H1 (cell line): ENCODE measurements around the gene ATP11A. TPM values are rescaled to one million over a fixed set of nuclear protein-coding genes. Genes with fewer than 3 reads are reported as not detected.

ENCODE experiments used
- CTCF ChIA-PET: fragments of 300-600 bp; sonication (Branson Sonifier 250); formaldehyde crosslinking; loops from one replicate; lab custom pipeline; 2021; ENCODE audit not compliant: partially characterized antibody; lab: Charles Lee
- POLR2A ChIA-PET: fragments of 300-600 bp; sonication (Branson Sonifier 250); formaldehyde crosslinking; loops from one replicate; lab custom pipeline; 2021; ENCODE audit warnings: inconsistent platforms; ENCODE audit not compliant: partially characterized antibody; lab: Charles Lee
- DNase-seq, 2 experiments: peaks; one replicate each; pipeline versions ENCODE4 v3.0.0 to v3.0.0-alpha.2; 2010 to 2022; ENCODE audit warnings: low spot score in 2 of 2, low read depth in 1 of 2, mixed read lengths in 1 of 2
- FAIRE-seq: peaks from 2 replicates; lab custom pipeline; 2011; peaks lifted over from hg19 to GRCh38; lab: Jason Lieb, UNC
- H2AFZ ChIP-seq: 2 replicates; pipeline ENCODE4 v1.8.1; 2012; ENCODE audit warnings: low read length, inconsistent platforms
- H2AK5ac ChIP-seq: 2 replicates; pipeline ENCODE4 v1.6.1; 2013; ENCODE audit warnings: low read depth, low read length
- H2BK120ac ChIP-seq: replicated peaks from 2 replicates; pipeline ENCODE3; 2013; ENCODE audit warnings: low read depth, low read length, inconsistent platforms
- H2BK12ac ChIP-seq: 2 replicates; pipeline ENCODE4 v1.6.1; 2013; ENCODE audit warnings: low read depth, low read length
- H2BK15ac ChIP-seq: 2 replicates; pipeline ENCODE4 v1.6.1; 2013; ENCODE audit warnings: low read length
- H2BK20ac ChIP-seq: 2 replicates; pipeline ENCODE4 v1.6.1; 2013; ENCODE audit warnings: low read length
- H2BK5ac ChIP-seq: 2 replicates; pipeline ENCODE4 v1.6.1; 2013; ENCODE audit warnings: low read depth, low read length
- H3K14ac ChIP-seq: 2 replicates; pipeline ENCODE4 v1.6.1; 2013; ENCODE audit warnings: inconsistent platforms; ENCODE audit not compliant: insufficient read length
- H3K18ac ChIP-seq: 2 replicates; pipeline ENCODE4 v1.6.1; 2013; ENCODE audit warnings: low read length; ENCODE audit errors: extremely low read depth
- H3K23ac ChIP-seq: 2 replicates; pipeline ENCODE4 v1.6.1; 2013; ENCODE audit warnings: inconsistent platforms; ENCODE audit not compliant: insufficient read length
- H3K23me2 ChIP-seq: 2 replicates; pipeline ENCODE4 v1.6.1; 2013; ENCODE audit warnings: low read depth, low read length
- H3K27ac ChIP-seq: 2 replicates; pipeline ENCODE4 v1.6.1; 2011; ENCODE audit warnings: low read depth, low read length, inconsistent platforms
- H3K27me3 ChIP-seq, 4 experiments: replicated peaks in 1 of 4; 1 replicate in 1 of 4; 2 replicates in 3 of 4; pipeline versions ENCODE4 v1.6.1 to v1.8.1; 2011 to 2013; ENCODE audit warnings: low read length in 3 of 4, mild to moderate bottlenecking in 3 of 4, inconsistent platforms in 2 of 4, mixed read lengths in 2 of 4, moderate library complexity in 1 of 4; ENCODE audit not compliant: control insufficient read depth in 3 of 4, insufficient read depth in 3 of 4; ENCODE audit errors: extremely low read depth in 1 of 4
- H3K36me3 ChIP-seq, 4 experiments: 2 replicates each; pipeline versions ENCODE4 v1.6.1 to v1.8.1; 2011 to 2013; ENCODE audit warnings: mild to moderate bottlenecking in 4 of 4, low read length in 3 of 4, moderate library complexity in 2 of 4, control low read depth in 1 of 4, inconsistent platforms in 1 of 4; ENCODE audit not compliant: insufficient read depth in 4 of 4, control insufficient read depth in 2 of 4
- H3K4ac ChIP-seq: replicated peaks from 2 replicates; pipeline ENCODE3; 2013; ENCODE audit warnings: low read length, low read depth, mixed read lengths, inconsistent platforms; ENCODE audit not compliant: insufficient read length
- H3K4me1 ChIP-seq, 4 experiments: replicated peaks in 1 of 4; 1 replicate in 1 of 4; 2 replicates in 3 of 4; pipeline versions ENCODE4 v1.6.1 to v1.8.1; 2011 to 2013; ENCODE audit warnings: low read length in 3 of 4, inconsistent platforms in 2 of 4, mixed read lengths in 1 of 4; ENCODE audit not compliant: insufficient read depth in 4 of 4, control insufficient read depth in 3 of 4
- H3K4me2 ChIP-seq, 2 experiments: 2 replicates each; pipeline versions ENCODE4 v1.6.1 to v1.8.1; 2011 to 2013; ENCODE audit warnings: low read depth in 2 of 2, low read length in 2 of 2, control low read depth in 1 of 2, inconsistent platforms in 1 of 2, mild to moderate bottlenecking in 1 of 2; ENCODE audit not compliant: insufficient read depth in 1 of 2
- H3K4me3 ChIP-seq, 4 experiments: fragments of 200-600, 300-600 bp in 1 of 4; sonication (generic), shearing (Covaris generic), sonication (Bioruptor Twin) in 1 of 4; 2 replicates each; pipeline versions ENCODE4 v1.5.1 to v1.8.1; 2011 to 2016; ENCODE audit warnings: low read length in 4 of 4, low read depth in 3 of 4, control low read depth in 2 of 4, inconsistent platforms in 2 of 4, mild to moderate bottlenecking in 2 of 4, mixed read lengths in 1 of 4, moderate library complexity in 1 of 4; ENCODE audit not compliant: insufficient read depth in 2 of 4; ENCODE audit errors: extremely low read depth in 1 of 4
- H3K56ac ChIP-seq: replicated peaks from 2 replicates; pipeline ENCODE3; 2013; ENCODE audit warnings: low read depth, mild to moderate bottlenecking, mixed read lengths, low read length, inconsistent platforms; ENCODE audit not compliant: insufficient read length
- H3K79me1 ChIP-seq: 2 replicates; pipeline ENCODE4 v1.6.1; 2013; ENCODE audit warnings: low read depth, low read length, control low read depth
- H3K79me2 ChIP-seq, 2 experiments: 2 replicates each; pipeline versions ENCODE4 v1.6.1 to v1.8.1; 2012 to 2013; ENCODE audit warnings: low read length in 2 of 2, mild to moderate bottlenecking in 2 of 2, inconsistent platforms in 1 of 2; ENCODE audit not compliant: insufficient read depth in 2 of 2, control insufficient read depth in 1 of 2
- H3K9ac ChIP-seq, 4 experiments: replicated peaks in 1 of 4; 1 replicate in 1 of 4; 2 replicates in 3 of 4; pipeline versions ENCODE4 v1.6.1 to v1.8.1; 2011 to 2013; ENCODE audit warnings: low read depth in 3 of 4, low read length in 3 of 4, control low read depth in 2 of 4, mild to moderate bottlenecking in 2 of 4, moderate library complexity in 2 of 4, inconsistent platforms in 1 of 4; ENCODE audit errors: extremely low read depth in 1 of 4
- H3K9me3 ChIP-seq, 2 experiments: 2 replicates each; pipeline versions ENCODE4 v1.6.1 to v1.8.1; 2012 to 2013; ENCODE audit warnings: mild to moderate bottlenecking in 2 of 2, moderate library complexity in 2 of 2, control low read depth in 1 of 2, inconsistent platforms in 1 of 2, low read depth in 1 of 2, low read length in 1 of 2, mixed read lengths in 1 of 2; ENCODE audit not compliant: insufficient read depth in 2 of 2
- H4K20me1 ChIP-seq, 2 experiments: replicated peaks in 1 of 2; 2 replicates each; pipeline versions ENCODE3 to v1.8.1; 2011 to 2013; ENCODE audit warnings: inconsistent platforms in 2 of 2, low read length in 2 of 2, mild to moderate bottlenecking in 1 of 2; ENCODE audit not compliant: insufficient read depth in 2 of 2, control insufficient read depth in 1 of 2
- H4K5ac ChIP-seq: 2 replicates; pipeline ENCODE4 v1.6.1; 2013; ENCODE audit warnings: low read length, low read depth, mixed read lengths, inconsistent platforms; ENCODE audit not compliant: insufficient read length
- H4K8ac ChIP-seq: 2 replicates; pipeline ENCODE4 v1.8.0; 2013; ENCODE audit warnings: mild to moderate bottlenecking, moderate library complexity, low read length, inconsistent platforms; ENCODE audit not compliant: insufficient read depth; ENCODE audit errors: extremely low read depth
- H4K91ac ChIP-seq: replicated peaks from 2 replicates; pipeline ENCODE3; 2013; ENCODE audit warnings: low read length, mixed read lengths, inconsistent platforms; ENCODE audit not compliant: insufficient read length
- BRCA1 ChIP-seq: IDR thresholded peaks from 2 replicates; pipeline ENCODE4 v1.6.1; 2012; ENCODE audit warnings: low read depth, low read length, improper control_type of control experiment
- CEBPB ChIP-seq: IDR thresholded peaks from 2 replicates; pipeline ENCODE4 v1.6.1; 2012; ENCODE audit warnings: low read depth, low read length
- CHD1 ChIP-seq: IDR thresholded peaks from 2 replicates; pipeline ENCODE4 v1.6.1; 2012; ENCODE audit warnings: low read depth, low read length, improper control_type of control experiment
- EZH2 ChIP-seq: fragments of 200-600 bp; sonication (generic); IDR thresholded peaks from 2 replicates; pipeline ENCODE4 v1.7.1; 2012; ENCODE audit warnings: low read depth, mild to moderate bottlenecking, moderate library complexity, low read length, inconsistent platforms; ENCODE audit not compliant: severe bottlenecking
- NANOG ChIP-seq: IDR thresholded peaks from 2 replicates; pipeline ENCODE4 v1.6.1; 2011; ENCODE audit warnings: low read length, low read depth, mild to moderate bottlenecking, inconsistent platforms; ENCODE audit not compliant: insufficient read depth, poor library complexity, severe bottlenecking
- RFX5 ChIP-seq: IDR thresholded peaks from 2 replicates; pipeline ENCODE4 v1.6.1; 2011; ENCODE audit warnings: low read depth, low read length, improper control_type of control experiment, borderline replicate concordance
- SIX5 ChIP-seq: IDR thresholded peaks from 2 replicates; pipeline ENCODE4 v1.6.1; 2011; ENCODE audit warnings: mild to moderate bottlenecking, low read depth, low read length
- SRF ChIP-seq: IDR thresholded peaks from 2 replicates; pipeline ENCODE4 v1.6.1; 2011; ENCODE audit warnings: mild to moderate bottlenecking, low read depth, low read length, moderate library complexity
- TBP ChIP-seq: IDR thresholded peaks from 2 replicates; pipeline ENCODE4 v1.6.1; 2011; ENCODE audit warnings: low read depth, low read length, improper control_type of control experiment
- WGBS, 2 experiments: shearing (Covaris generic) in 1 of 2; methylation state at CpG; one replicate each; pipeline versions ENCODE4 v1.1.6 to v1.1.7; 2013 to 2015; ENCODE audit warnings: low lambda C conversion rate in 2 of 2, mixed read lengths in 2 of 2, inconsistent platforms in 1 of 2, low coverage in 1 of 2, missing lambda C conversion rate in 1 of 2; ENCODE audit not compliant: insufficient replicate concordance in 2 of 2, insufficient coverage in 1 of 2, insufficient read length in 1 of 2; ENCODE audit errors: extremely low coverage in 1 of 2, missing lambda C conversion rate in 1 of 2; 5-methylcytosine and 5-hydroxymethylcytosine counted together
- polyA plus RNA-seq, 7 experiments: library from polyadenylated mRNA; depleted of rRNA in 3 of 7; stranded (reverse) in 5 of 7; unstranded in 2 of 7; fragments of >200 nt in 5 of 7; fragments of 200-250 nt in 2 of 7; gene quantifications; 1 replicate in 5 of 7; 2 replicates in 1 of 7; 4 replicates in 1 of 7; pipeline versions ENCODE4 v1.2.1 to v1.2.3, GENCODE V29; 2011 to 2013; ENCODE audit warnings: missing spikeins in 2 of 7, mixed read lengths in 2 of 7
- total RNA-seq: library from RNA; stranded (reverse); fragmentation: NEBNext Ultra II Directional; extraction: Animal tissue kit (Norgen Biotek cat#: 25700); gene quantifications from 2 replicates; pipeline ENCODE4 v1.2.1, GENCODE V29; 2021

Gene ATP11A
- total and polyA plus RNA-seq, 2 of the 8 experiments (the other 6 are each of a cell fraction or from before 2014, with no cell fraction given) = 28.8 to 72.9 TPM

DNA sequence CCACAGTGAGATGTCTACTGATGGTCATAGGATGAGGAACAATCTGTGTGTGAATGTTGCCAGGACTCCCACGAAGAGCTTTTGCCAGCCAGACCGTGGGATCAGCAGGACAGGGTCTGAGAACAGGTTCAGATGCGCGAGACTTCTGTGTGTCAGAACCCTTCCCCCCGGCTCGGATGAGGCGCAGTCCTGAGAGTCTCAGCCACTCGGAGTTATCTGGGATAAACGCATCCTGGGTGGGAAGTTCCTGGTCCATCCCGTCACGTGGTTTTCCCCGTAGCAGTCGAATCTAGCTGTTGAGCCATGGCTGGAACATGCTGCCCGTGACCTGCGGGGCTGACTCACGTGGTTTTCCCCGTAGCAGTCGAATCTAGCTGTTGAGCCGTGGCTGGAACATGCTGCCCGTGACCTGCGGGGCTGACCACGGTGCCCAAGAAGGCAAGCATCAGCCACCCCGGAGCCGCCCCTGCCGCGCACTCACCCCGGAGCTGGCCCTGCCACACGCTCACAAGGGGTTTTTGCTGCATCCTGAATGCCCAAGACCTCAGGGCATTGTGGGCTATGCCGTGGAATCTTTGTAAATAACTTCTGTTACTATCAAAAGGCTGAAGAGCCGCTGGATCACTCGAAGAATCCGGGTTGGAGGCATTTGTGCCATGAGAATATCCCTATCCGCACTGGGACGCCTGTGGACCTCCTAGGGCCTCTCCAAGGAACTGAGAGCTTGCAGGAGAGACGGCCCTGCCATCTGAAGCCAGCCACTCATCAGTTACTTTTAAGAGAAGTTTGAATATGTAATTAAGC lies 148.4 kb downstream of the ATP11A start:
- Histone ChIP-seq H3K79me1 (no peaks in the 10 kb centered on the region), H4K91ac (no peak overlapping the region), H3K4ac (no peak overlapping the region), H3K9ac (no peak overlapping the region), H2BK120ac (no peak overlapping the region), H2AFZ (no peak overlapping the region), H3K27ac (no peak overlapping the region), H2BK15ac (no peak overlapping the region), H3K23me2 (no peaks in the 10 kb centered on the region), H3K23ac (no peak overlapping the region), H3K18ac (no peak overlapping the region), H4K5ac (no peak overlapping the region), H3K14ac (no peak overlapping the region), H3K36me3 (peaks cover 7 to 48% (median 28%) of the 10 kb centered on the region in 4 experiments; a peak in 5 of 8 replicates), H3K4me1 (no peaks in the 10 kb centered on the region), H3K4me3 (no peak overlapping the region), H3K79me2 (no peaks in the 10 kb centered on the region), H4K8ac (no peak overlapping the region; the same call in 1 of the 2 replicates), H2BK5ac (no peak overlapping the region), H3K4me2 (no peak overlapping the region)
- CTCF ChIA-PET = interaction anchor here (0.9 to 2.1 kb wide), 7 partner anchors 8 to 220 kb away, joined by 3 to 6 read pairs (median 3); no protein-coding TSS in a partner anchor
- no peak for DNase-seq
- POLR2A ChIA-PET = no interaction called here
- no peak for TF ChIP-seq EZH2
- no peak for TF ChIP-seq SIX5
- TF ChIP-seq CHD1 = no peak
- no peak for TF ChIP-seq NANOG
- no peak for TF ChIP-seq SRF
- no peak for TF ChIP-seq TBP
- TF ChIP-seq RFX5 = no peak
- TF ChIP-seq BRCA1 = no peak
- TF ChIP-seq CEBPB = no peak
- TF ChIP-seq, all 59 proteins: peak for 0
- Histone ChIP-seq H2BK20ac (no peak overlapping the region), H4K20me1 (peaks cover 5% of the 10 kb centered on the region in 2 experiments), H3K56ac (no peak overlapping the region), H3K9me3 (no peaks in the 10 kb centered on the region), H3K27me3 (no peaks in the 10 kb centered on the region), H2BK12ac (no peak overlapping the region), H2AK5ac (no peak overlapping the region)
- 95% methylated on average over 35 of the region's 35 CpGs; no CpG with 5 or more reads in 1 of the 2 experiments for WGBS, 2 experiments
- no peak for FAIRE-seq
